RCC 7860 (cell line): ENCODE results near the gene TCF12.

Experiments
- DNase-seq: peaks from one replicate; pipeline ENCODE4 v3.0.0-alpha.2; 2015; ENCODE audit warnings: low spot score
- FAIRE-seq: peaks from 2 replicates; lab custom pipeline; 2012; peaks lifted over from hg19 to GRCh38; lab: Jason Lieb, UNC

TCF12 gene

DNA sequence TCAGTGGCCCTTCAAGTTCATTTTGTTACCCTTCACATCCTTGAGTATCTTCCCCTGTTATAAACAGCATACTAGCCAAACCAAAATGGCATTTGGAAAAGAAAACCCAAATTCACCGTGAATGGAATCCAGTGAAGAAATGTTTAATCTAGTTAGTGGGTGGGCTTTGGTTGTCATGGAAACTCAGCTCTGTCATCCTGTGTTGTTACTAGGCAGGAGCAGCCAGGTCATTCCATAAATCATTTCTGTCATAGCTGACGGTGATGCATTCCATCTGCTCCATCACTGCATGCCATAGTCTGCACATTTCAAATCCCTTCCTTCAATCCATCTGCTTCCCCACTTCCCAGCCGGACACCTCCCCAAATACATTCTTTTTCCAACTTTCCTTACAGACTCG lies 317.4 kb downstream of the TCF12 start:
- DNase-seq (peak; percentile 90), FAIRE-seq (peak; percentile 57)

GRCh38 chr15:57236561-57237300 lies 318.3 kb downstream of the TCF12 start:
- DNase-seq, result no peak
- FAIRE-seq, result no peak

- no peak for DNase-seq
- no peak for FAIRE-seq
Observed at GRCh38 chr15:57237301-57237642, 318.8 kb downstream of the TCF12 start.

DNA sequence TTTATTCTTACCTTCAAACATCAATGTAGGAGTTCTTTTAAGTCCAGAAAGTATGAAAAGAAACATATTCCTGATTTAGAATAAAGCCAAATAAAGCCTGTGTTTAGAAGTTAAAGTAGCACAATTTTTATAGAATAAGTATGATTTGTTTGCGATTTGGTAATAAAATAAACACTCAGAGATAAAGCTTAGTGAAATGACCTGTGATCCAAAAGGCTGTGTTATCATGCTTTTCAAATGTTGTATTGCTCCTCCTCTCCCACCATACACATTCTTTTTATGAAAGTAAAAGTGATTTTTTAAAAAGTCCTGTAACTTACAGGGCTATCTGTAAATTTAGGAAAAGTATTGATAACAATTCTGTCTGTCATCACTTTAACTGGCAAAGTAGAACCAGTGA lies 319.2 kb downstream of the TCF12 start:
- no peak for DNase-seq
- no peak for FAIRE-seq

GRCh38 chr15:57245130-57245529 lies 326.7 kb downstream of the TCF12 start:
- no peak for DNase-seq
- no peak for FAIRE-seq

DNA sequence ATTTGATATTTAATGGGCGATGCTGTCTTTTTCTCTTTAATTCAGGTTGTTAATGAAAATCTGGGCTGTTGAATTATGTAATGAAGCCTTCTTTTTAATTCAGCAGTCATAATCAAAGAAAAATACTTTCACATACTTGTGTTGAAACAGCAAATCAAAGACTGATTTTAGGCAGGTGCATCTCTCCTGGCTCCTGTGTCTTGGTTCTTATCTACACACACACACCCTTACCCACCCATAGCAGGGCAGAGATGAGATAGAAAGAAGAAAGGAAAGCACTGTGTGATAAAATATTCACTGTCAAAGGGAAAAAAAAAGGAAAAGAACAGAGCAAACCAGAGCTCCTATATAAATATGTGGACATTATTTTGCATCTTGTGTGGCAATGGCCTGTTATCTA lies 327.3 kb downstream of the TCF12 start:
- FAIRE-seq (no peak), DNase-seq (no peak)

GRCh38 chr15:57248074-57248473 lies 329.6 kb downstream of the TCF12 start:
- DNase-seq (no peak), FAIRE-seq (no peak)

DNA sequence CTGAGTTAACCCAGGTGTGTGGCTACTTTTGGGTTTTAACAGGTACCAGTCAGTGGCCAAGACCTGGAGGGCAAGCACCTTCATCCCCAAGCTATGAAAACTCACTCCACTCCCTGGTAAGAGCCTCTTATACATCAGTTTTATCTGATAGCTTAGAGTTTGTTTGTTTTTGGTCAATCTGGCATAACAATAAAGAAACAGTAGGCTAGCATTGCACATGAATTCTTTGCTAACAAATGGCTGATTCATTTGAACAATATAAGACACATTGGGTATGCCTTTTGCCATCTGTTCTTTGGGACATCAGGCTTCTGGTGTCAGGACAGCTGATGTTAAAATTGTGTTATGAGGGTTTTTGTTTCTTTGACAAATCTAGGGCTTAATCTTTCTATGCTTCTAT lies 332.9 kb downstream of the TCF12 start:
- FAIRE-seq, result no peak
- no peak for DNase-seq

- FAIRE-seq, result no peak
- DNase-seq, result no peak
Observed at GRCh38 chr15:57251941-57252340, 333.5 kb downstream of the TCF12 start.

- FAIRE-seq (no peak), DNase-seq (no peak)
Observed at GRCh38 chr15:57253082-57253481, 334.6 kb downstream of the TCF12 start.

DNA sequence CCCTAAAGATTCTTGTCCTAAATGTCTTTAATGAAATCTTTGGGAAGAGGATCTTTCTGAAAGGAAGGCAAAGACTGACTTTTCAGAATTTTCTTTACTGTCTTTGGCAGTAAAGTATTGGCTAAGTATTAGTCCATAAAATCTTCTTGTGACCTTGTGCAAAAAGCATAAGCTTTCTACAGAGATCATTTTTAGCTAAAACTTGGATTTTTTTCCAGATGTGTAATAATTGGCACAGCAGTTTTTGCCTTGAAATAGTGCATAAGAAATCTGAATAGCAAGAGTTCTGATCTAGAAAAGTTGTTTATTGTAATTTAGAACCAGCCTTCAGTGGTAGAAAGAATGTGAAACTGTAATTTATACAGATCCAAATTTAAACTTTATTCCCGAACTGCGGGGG lies 335.1 kb downstream of the TCF12 start:
- no peak for DNase-seq
- FAIRE-seq, result no peak

DNA sequence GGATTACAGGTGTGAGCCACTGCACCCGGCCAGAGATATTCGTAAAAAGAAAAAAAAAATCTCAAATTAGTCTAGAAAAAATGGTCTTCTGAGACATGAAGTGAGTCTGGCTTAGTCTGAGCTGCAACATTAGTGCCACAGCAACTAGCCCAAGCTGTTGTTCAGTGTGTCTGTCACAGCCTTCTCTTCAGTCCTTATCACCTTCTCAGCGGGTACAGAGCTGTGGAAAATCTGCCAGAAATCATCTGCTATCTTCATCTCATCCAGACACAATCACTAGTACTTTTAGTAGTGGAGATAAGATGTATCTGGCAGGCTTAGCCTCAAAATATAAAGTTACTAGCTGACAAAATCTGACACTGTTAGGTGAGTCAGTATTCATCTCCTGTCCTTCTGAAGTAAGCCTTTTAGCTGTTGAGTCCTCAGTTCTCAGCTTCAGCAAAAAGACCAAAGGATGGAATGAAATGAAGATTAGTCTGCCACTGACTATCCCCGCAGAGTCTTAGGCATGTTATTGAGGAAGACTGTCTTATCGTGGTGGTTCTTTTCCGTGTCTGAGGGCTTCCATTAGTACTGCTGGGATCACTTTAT lies 337.4 kb downstream of the TCF12 start:
- no peak for FAIRE-seq
- DNase-seq, result no peak

DNA sequence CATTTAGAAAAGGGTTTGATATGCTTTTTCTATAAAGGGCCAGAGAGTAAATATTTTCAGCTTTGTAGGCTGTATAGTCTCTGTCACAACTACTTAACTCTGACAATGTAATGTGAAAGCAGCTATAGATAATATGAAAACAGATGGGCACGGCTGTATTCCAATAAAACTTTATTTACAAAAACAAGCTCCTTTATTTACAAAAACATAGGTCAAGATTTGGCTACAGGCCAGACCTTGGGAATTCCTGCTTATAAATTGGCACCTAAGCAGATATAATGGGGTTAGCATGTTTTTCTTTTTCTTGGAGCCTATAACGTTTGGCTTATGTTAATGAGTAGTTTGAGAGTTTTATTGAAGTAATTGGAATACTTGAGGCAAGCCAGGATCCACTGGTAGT lies 338.5 kb downstream of the TCF12 start:
- FAIRE-seq, result no peak
- DNase-seq, result no peak

GRCh38 chr15:57259568-57260040 lies 341.2 kb downstream of the TCF12 start:
- no peak for DNase-seq

DNA sequence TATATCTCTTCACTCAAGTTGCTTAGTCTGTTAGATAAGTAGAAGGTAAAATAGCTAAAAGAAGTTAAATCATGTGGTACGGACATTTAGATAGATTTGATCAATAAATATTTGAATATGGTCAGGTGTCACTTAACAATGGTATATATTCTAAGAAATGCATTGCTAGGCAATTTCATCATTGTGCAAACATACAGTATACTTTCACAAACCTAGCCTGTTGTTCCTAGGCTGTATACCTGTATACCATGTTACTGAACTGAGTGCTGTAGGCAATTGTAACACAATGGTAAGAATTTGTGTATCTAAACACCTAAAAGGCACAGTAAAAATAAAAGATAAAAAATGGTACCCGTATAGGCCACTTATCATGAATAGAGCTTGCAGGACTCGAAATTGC lies 345.1 kb downstream of the TCF12 start:
- FAIRE-seq (no peak), DNase-seq (no peak)

More at GRCh38 chr15:57259568-57260040, 341.2 kb downstream of the TCF12 start:
- no peak for FAIRE-seq

- DNase-seq (no peak), FAIRE-seq (no peak)
Observed at GRCh38 chr15:57272771-57273357, 354.4 kb downstream of the TCF12 start.

GRCh38 chr15:57273402-57273801 lies 355.0 kb downstream of the TCF12 start:
- FAIRE-seq, result no peak
- no peak for DNase-seq

DNA sequence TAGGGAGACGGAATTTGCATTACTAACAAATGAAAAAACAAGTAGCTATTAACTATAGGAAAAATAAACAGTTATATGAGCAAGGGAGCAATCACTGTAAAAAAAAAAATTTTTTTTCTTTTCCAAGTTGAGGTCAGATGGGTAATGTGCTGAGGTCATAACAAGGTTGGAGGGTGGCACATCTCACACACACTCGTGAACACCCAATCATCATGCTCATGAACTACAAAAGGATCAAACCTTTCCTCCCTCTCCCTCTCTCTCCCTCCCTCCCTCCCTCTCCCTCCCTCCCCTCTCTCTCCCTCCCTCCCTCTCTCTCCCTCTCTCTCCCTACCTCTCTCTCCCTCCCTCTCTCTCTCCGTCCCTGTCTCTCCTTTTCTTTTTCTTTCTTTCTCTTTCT lies 360.0 kb downstream of the TCF12 start:
- no peak for DNase-seq
- no peak for FAIRE-seq

DNA sequence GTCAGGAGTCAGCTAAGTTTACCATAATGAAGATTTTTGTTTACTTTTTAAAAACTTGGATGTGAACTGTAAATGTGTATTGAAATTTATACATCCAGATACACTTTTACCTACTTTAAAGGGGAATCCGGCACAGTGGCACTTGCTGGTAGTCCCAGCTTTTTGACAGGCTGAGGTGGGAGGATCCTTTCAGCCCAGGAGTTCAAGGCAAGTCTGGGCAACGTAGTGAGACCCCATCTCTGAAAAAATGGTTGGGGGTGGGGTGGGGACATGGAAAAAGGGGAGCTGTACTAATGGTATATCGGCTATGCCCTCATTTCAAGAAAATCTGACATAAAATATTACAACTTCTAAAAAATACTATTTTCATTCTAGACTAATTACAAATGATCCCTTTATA lies 362.0 kb downstream of the TCF12 start:
- no peak for DNase-seq

DNA sequence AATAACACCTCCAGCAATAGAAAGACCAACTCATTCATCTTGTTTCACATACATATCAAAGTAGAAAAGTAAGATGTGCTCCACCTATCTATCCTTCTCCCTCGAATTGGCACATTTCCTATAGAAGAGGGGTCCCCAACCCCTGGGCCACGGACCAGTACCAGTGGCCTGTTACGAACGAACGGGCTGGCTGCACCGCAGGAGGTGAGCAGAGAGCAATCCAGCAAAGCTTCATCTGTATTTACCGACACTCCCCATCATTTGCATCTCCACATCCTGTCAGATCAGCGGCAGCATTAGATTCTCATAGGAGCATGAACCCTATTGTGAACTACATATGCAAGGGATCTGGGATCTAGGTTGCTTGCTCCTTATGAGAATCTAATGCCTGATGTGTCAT lies 362.9 kb downstream of the TCF12 start:
- FAIRE-seq (no peak), DNase-seq (no peak)

More for the DNA sequence above, 362.0 kb downstream of the TCF12 start:
- FAIRE-seq, result no peak

DNA sequence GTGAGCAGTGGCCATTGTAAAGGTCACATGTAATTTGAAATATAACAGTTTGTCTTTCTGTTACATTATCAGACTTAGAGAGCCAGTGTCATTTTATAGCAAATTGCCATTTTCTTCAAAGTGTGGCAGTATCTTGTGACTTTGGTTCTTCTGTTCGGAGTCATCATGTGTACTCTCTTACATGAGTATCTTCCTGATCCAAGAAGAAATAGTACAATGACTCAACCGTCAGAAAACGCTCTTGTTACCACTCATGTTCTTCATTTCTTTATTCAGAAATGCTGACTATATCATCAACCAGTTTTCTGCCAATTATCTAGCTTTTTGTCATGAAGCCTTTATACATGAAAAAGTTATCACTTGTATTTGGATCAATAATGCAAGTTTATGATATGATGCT lies 364.2 kb downstream of the TCF12 start:
- FAIRE-seq (no peak), DNase-seq (no peak)

GRCh38 chr15:57283774-57284503 lies 365.5 kb downstream of the TCF12 start:
- no peak for FAIRE-seq
- no peak for DNase-seq
